ENCODE measurements around the gene PCNX3. TPM values are rescaled to one million over a fixed set of nuclear protein-coding genes. Genes with fewer than 3 reads are reported as not detected.

Gene PCNX3
- total RNA-seq, 1 experiment from 2014 or later, result 25.9 TPM

DNA sequence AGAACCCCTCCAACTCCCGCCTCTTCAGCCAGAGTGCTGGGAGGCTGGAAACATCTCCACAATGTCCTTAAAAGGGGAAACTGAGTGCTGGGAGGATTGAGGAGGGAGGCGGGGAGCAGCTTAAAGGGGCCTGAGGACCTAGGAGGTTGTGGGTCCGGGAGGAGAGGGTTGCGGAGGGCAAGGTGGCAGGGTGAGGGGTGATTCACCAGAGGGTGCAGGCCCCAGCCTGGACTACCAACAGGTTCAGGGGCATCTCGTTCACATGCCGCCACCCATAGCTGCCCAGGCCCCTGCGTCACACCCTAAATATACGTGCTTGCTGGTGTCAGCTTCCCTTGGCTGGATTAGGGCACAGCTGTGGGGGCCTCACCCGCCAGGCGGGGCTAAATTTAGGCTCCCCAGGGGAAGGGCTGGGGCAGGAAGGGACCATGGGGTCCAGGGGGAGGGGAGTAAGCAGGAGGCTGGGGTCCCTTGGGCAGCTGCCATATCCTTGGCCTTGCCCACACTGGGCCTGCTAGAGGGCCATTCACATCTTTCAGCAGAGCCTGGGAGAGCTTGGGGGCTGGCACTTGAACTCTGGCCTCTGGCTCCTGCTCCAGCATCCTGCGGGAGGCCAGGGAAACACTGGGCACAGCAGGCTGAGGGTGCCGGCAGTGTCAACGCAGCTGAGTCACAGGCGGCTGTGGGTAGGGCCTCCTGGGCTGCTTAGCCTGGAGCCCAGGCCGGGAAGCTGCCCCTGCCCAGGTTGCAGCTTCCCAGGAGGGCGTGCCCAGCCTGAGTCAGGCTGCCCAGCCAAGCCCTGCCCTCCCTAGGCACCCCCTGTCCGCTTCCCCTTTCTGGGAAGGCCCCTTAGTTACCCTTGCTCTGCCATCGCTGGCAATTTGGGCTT lies 38.5 kb upstream of the PCNX3 start:
- Histone ChIP-seq H3K4me3 (ENCODE audit: insufficient read depth, low read depth, low read length) (no peak overlapping the region), H3K36me3 (replicated peaks; ENCODE audit: control insufficient read depth, insufficient read depth, low read length) (no peaks in the 10 kb centered on the region), H3K27me3 (ENCODE audit: control insufficient read depth, insufficient read depth, low read length) (peaks cover 38% of the 10 kb centered on the region)
- DNase-seq, result no peak

- no peaks in the 10 kb centered on the region for H3K36me3 ChIP-seq (replicated peaks; ENCODE audit: control insufficient read depth, insufficient read depth, low read length)
- H3K27me3 ChIP-seq (ENCODE audit: control insufficient read depth, insufficient read depth, low read length), result peaks cover 42% of the 10 kb centered on the region
- DNase-seq, result no peak
- no peak overlapping the region for H3K4me3 ChIP-seq (ENCODE audit: insufficient read depth, low read depth, low read length)
These were observed 37.8 kb upstream of the PCNX3 start for GRCh38 chr11:65577756-65578109.

- Histone ChIP-seq H3K4me3 (ENCODE audit: insufficient read depth, low read depth, low read length) (no peak overlapping the region), H3K36me3 (replicated peaks; ENCODE audit: control insufficient read depth, insufficient read depth, low read length) (no peaks in the 10 kb centered on the region), H3K27me3 (ENCODE audit: control insufficient read depth, insufficient read depth, low read length) (peaks cover 40% of the 10 kb centered on the region)
- DNase-seq, result no peak
These were observed 37.4 kb upstream of the PCNX3 start for GRCh38 chr11:65578134-65578533.

DNA sequence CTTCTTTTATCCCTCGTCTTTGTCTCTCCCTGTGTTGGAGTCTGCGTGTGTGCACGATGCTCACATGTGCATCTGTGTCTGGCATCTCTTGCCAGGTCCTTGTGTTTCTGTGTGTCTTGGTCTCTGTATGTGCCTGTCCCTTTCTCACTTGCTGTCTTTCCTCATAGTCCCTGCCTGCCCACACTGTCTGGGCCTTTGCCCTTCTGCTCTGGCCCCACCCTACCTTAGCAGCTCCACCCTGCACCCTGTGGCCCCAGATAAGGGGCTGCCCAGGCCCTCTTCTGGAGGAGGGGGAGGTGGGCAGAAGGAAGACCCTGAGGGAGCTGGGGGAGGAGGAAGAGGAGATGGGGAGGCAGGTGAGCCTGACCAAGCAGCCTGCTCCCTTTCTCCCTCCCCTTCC lies 36.9 kb upstream of the PCNX3 start:
- Histone ChIP-seq H3K36me3 (replicated peaks; ENCODE audit: control insufficient read depth, insufficient read depth, low read length) (no peaks in the 10 kb centered on the region), H3K4me3 (ENCODE audit: insufficient read depth, low read depth, low read length) (no peak overlapping the region), H3K27me3 (ENCODE audit: control insufficient read depth, insufficient read depth, low read length) (peaks cover 45% of the 10 kb centered on the region)
- DNase-seq, result no peak

- H3K27me3 ChIP-seq (ENCODE audit: control insufficient read depth, insufficient read depth, low read length), result peaks cover 51% of the 10 kb centered on the region
- H3K36me3 ChIP-seq (replicated peaks; ENCODE audit: control insufficient read depth, insufficient read depth, low read length), result no peaks in the 10 kb centered on the region
- no peak for DNase-seq
- no peak overlapping the region for H3K4me3 ChIP-seq (ENCODE audit: insufficient read depth, low read depth, low read length)
These were observed 36.3 kb upstream of the PCNX3 start for GRCh38 chr11:65579291-65579690.

DNA sequence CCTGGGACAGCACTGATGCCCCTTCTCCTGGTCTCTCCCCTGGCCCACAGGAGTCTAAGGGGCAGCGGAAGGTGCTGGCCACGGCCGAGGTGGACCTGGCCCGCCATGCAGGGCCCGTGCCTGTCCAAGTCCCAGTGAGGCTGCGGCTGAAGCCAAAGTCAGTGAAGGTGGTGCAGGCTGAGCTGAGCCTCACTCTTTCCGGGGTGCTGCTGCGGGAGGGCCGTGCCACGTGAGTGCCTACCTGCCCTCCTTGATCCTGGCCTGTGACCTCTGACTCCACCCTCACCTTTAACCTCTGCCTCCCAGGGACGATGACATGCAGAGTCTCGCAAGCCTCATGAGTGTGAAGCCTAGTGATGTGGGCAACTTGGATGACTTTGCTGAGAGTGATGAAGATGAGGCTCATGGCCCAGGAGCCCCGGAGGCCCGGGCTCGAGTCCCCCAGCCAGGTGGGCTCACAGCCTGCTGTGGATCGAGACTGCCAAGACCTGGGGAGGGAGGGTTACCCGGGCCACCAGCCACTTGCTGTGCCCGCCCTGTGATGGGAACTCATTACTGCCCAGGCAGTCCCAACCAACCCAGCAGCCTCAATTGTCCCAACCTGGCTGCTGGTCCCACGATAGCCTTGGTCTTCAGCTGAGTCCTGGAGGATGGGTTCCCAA lies 35.4 kb upstream of the PCNX3 start:
- no peaks in the 10 kb centered on the region for H3K36me3 ChIP-seq (replicated peaks; ENCODE audit: control insufficient read depth, insufficient read depth, low read length)
- H3K4me3 ChIP-seq (ENCODE audit: insufficient read depth, low read depth, low read length), result no peak overlapping the region
- H3K27me3 ChIP-seq (ENCODE audit: control insufficient read depth, insufficient read depth, low read length), result peaks cover 53% of the 10 kb centered on the region
- DNase-seq, result peak; percentile 49

DNA sequence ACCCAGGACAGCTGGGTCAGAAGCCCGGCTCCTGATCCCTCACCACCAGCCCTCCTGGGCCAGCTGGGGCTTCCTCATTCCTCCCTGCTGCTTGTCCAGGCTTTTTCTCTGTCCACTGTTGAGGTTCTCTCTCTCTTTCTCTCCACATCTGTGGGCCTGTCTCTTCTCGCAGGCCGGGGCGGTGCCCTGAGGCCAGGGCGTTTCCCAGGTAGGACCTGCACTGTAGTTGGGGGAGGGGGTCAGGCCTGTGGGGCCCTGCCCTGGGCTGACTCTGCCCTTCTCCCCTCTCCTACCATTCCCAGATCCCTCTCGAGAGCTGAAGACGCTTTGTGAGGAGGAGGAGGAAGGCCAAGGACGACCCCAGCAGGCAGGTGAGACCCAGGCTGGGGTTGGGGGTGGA lies 34.8 kb upstream of the PCNX3 start:
- H3K36me3 ChIP-seq (replicated peaks; ENCODE audit: control insufficient read depth, insufficient read depth, low read length), result no peaks in the 10 kb centered on the region
- peak; percentile 35 for DNase-seq

GRCh38 chr11:65581928-65582327 lies 33.6 kb upstream of the PCNX3 start:
- no peak overlapping the region for H3K4me3 ChIP-seq (ENCODE audit: insufficient read depth, low read depth, low read length)
- H3K36me3 ChIP-seq (replicated peaks; ENCODE audit: control insufficient read depth, insufficient read depth, low read length), result no peaks in the 10 kb centered on the region
- DNase-seq, result no peak
- H3K27me3 ChIP-seq (ENCODE audit: control insufficient read depth, insufficient read depth, low read length), result peaks cover 51% of the 10 kb centered on the region

More for the DNA sequence above, 34.8 kb upstream of the PCNX3 start:
- H3K27me3 ChIP-seq (ENCODE audit: control insufficient read depth, insufficient read depth, low read length), result peaks cover 52% of the 10 kb centered on the region
- H3K4me3 ChIP-seq (ENCODE audit: insufficient read depth, low read depth, low read length), result no peak overlapping the region

- no peaks in the 10 kb centered on the region for H3K36me3 ChIP-seq (replicated peaks; ENCODE audit: control insufficient read depth, insufficient read depth, low read length)
- peaks cover 41% of the 10 kb centered on the region for H3K27me3 ChIP-seq (ENCODE audit: control insufficient read depth, insufficient read depth, low read length)
- no peak overlapping the region for H3K4me3 ChIP-seq (ENCODE audit: insufficient read depth, low read depth, low read length)
- peak; percentile 56 for DNase-seq
These were observed 32.0 kb upstream of the PCNX3 start for GRCh38 chr11:65583589-65583988.

DNA sequence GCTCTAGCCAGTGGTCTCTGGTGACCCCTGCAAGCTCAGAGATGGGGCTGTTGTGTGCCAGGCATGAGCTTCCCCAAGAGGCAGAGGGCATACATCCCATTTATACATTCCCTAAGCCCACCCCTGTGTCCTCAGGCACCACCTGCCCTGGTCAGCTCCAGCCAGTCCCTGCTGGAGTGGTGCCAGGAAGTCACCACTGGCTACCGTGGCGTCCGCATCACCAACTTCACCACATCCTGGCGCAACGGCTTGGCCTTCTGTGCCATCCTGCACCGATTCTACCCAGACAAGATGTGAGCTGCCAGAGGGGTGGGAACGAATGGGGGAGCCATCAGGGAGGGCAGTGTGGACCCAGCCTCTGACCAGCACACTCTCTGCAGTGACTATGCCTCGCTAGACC lies 31.5 kb upstream of the PCNX3 start:
- H3K36me3 ChIP-seq (replicated peaks; ENCODE audit: control insufficient read depth, insufficient read depth, low read length), result no peaks in the 10 kb centered on the region
- H3K4me3 ChIP-seq (ENCODE audit: insufficient read depth, low read depth, low read length), result no peak overlapping the region
- peaks cover 41% of the 10 kb centered on the region for H3K27me3 ChIP-seq (ENCODE audit: control insufficient read depth, insufficient read depth, low read length)
- DNase-seq, result no peak

DNA sequence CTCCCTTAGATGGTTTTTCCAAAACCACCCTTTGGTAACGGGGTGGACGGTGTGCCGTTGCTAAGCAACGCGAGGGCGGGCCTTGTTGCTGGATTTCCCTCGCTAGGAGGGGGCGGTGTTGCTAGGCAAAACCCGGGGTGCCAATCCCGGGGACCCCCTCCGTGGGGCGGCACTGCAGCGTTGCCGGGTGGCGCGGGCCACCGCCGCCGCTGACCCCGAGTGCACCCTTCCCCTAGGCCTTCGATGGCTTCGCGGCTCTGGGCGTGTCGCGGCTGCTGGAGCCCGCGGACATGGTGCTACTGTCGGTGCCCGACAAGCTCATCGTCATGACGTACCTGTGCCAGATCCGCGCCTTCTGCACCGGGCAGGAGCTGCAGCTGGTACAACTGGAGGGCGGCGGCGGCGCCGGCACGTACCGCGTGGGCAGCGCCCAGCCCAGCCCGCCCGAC lies 30.8 kb upstream of the PCNX3 start:
- peak overlapping the region; percentile 2; the same call in 1 of the 2 replicates for H3K4me3 ChIP-seq (ENCODE audit: insufficient read depth, low read depth, low read length)
- no peaks in the 10 kb centered on the region for H3K36me3 ChIP-seq (replicated peaks; ENCODE audit: control insufficient read depth, insufficient read depth, low read length)
- H3K27me3 ChIP-seq (ENCODE audit: control insufficient read depth, insufficient read depth, low read length), result peaks cover 40% of the 10 kb centered on the region
- peak; percentile 81 for DNase-seq

- Histone ChIP-seq H3K36me3 (replicated peaks; ENCODE audit: control insufficient read depth, insufficient read depth, low read length) (no peaks in the 10 kb centered on the region), H3K4me3 (ENCODE audit: insufficient read depth, low read depth, low read length) (no peak overlapping the region), H3K27me3 (ENCODE audit: control insufficient read depth, insufficient read depth, low read length) (peaks cover 44% of the 10 kb centered on the region)
- DNase-seq, result peak; percentile 70
These were observed 30.0 kb upstream of the PCNX3 start for GRCh38 chr11:65585396-65586246.

DNA sequence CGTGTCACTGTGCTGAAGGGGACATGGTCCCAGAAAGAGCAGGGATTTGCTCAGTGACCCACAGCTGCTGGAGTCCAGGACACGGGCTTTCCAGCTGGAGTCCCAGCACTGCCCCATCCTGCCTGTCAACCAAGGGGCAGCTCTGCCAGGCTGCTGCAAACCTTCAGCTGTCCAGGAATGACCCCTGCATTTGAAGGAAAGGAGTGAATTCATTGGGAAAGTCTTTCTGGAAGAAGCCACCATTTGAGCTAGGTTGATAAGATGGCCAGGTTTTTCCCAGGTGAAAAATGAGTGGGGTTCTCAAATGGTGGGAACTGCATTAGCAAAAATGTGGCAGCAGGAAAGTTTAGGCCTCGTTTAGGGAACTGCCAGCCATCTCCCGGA lies 29.3 kb upstream of the PCNX3 start:
- Histone ChIP-seq H3K27me3 (ENCODE audit: control insufficient read depth, insufficient read depth, low read length) (peaks cover 46% of the 10 kb centered on the region), H3K4me3 (ENCODE audit: insufficient read depth, low read depth, low read length) (no peak overlapping the region), H3K36me3 (replicated peaks; ENCODE audit: control insufficient read depth, insufficient read depth, low read length) (no peaks in the 10 kb centered on the region)
- DNase-seq, result no peak

DNA sequence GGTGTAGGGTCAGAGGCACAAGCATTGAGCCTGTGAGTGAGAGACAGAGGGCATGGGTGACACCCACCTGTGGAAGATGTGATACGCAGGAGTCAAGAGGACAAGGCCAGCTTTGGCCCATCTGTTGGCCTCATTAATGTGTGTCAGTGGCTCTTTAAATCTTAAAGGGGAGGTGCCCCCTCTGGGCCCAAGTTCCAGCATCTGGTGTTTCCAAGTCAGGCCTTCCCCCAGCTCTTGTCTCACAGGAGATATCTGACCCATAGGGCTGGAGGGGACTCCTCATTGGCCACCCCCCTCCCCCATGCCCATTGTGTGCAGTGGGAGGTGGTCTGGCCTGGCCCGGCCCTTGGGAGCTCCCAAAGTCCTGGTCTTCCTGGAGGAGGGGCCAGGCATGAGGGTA lies 28.9 kb upstream of the PCNX3 start:
- H3K4me3 ChIP-seq (ENCODE audit: insufficient read depth, low read depth, low read length), result no peak overlapping the region
- no peaks in the 10 kb centered on the region for H3K36me3 ChIP-seq (replicated peaks; ENCODE audit: control insufficient read depth, insufficient read depth, low read length)
- DNase-seq, result peak; percentile 91
- H3K27me3 ChIP-seq (ENCODE audit: control insufficient read depth, insufficient read depth, low read length), result peaks cover 48% of the 10 kb centered on the region
